Right forelimb (tissue), 1 donor: ENCODE measurements around the gene SCRT2.

Experiments
- DNase-seq: peaks from one replicate; pipeline ENCODE4 v3.0.0-alpha.2; 2018

The SCRT2 gene

GRCh38 chr20:623021-623420 lies 52.6 kb downstream of the SCRT2 start:
- DNase-seq: no peak

- no peak for DNase-seq
These were observed 53.4 kb downstream of the SCRT2 start for GRCh38 chr20:622161-622560.

GRCh38 chr20:621125-621756 lies 54.4 kb downstream of the SCRT2 start:
- no peak for DNase-seq

DNA sequence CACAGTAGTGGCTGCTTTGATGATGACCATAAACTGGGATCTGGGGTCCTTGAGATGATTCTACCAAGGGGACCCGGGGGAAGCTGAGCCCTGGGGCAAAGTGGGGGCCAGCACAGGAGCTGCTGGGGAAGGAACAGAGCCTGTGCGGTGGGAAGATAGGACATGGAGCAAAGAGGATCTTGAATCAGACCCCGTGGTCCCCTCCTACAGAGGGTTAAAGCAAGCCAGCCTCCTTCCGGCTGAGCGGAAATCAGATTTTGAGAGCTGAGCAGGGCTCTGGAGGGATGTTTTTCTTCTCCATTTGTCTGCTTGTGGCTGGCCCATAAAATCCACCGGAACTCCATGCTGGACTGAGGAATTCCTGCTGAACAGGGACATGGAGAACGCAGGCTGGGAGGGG lies 55.4 kb downstream of the SCRT2 start:
- DNase-seq: no peak

DNA sequence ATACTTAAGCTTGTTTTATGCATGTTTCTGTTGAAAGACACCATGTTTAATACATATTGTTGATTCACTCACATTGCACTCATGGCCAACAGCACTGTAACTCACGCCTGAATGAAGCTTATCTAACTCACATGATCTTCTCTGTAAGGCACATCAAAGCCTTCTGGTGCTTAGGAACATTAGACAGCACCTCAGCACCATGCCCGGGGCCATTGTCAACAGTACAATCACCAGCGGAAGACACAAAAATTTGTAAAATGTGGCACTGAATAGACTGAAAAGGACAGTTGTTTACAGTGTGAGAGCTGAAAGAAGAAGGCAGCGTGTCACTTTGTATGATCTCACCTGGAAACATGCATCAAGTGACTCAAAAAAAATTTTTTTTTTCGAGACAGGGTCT lies 56.6 kb downstream of the SCRT2 start:
- no peak for DNase-seq

DNA sequence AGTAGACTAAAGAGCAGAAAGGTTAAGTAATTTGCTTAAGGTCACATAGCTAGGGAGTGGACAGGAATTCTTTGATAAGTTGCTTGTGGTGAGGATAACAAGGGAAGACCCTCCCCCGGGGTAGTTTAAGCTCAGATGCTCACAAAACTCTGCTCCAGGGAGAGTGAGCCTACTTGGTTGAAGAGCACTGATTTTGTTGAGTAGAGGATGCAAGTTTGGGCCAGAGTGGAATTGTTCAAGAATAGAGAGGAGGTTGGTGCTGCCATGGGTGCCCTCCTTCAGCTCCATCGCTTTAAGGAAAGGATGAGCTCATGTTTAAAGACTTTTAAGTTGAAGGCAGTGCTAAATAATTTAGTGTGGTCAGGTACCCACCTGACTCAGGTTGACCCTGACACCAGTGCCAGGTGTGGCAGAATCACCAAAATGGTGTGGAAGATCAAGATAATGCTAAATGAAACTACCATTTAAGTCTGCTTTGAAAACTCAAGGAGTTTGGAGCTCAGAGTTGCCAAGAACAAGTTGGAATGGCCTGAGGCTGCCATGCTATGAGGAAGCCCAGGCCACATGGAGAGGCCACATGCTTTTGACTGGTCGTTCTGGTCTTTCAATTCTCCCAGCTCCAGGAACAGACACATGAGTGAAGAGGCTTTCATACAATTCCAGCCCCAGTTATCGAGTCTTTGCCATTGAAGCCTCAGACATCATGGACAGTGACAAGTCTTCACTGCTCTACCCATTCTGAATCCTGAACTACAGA lies 57.5 kb downstream of the SCRT2 start:
- no peak for DNase-seq

GRCh38 chr20:615514-615913 lies 60.1 kb downstream of the SCRT2 start:
- DNase-seq: no peak

- no peak for DNase-seq
These were observed 63.8 kb downstream of the SCRT2 start for GRCh38 chr20:611843-612185.
